A549 (cell line): ENCODE measurements around the gene SEC16A. TPM values are rescaled to one million over a fixed set of nuclear protein-coding genes. Genes with fewer than 3 reads are reported as not detected.
A peak's percentile ranks its signal among the peaks of the same experiment; 100 is the strongest.

ENCODE experiments used
- ATAC-seq, 2 experiments: fragments of 200-7000 bp in 1 of 2; fragments of >200 bp in 1 of 2; cut with Nextera tagmentation in 1 of 2; cut with Tn5 transposase in 1 of 2; 3 replicates each; pipeline versions ENCODE4 v1.8.0 to v1.9.1; 2018 to 2020; ENCODE audit warnings: mild to moderate bottlenecking in 1 of 2, moderate library complexity in 1 of 2
- CTCF ChIA-PET: fragments of 300-600 bp; sonication (Branson Sonifier 250); formaldehyde crosslinking; extraction: SDS; loops from one replicate; lab custom pipeline; 2021; ENCODE audit warnings: antibody characterized with exemption, inconsistent platforms; lab: Yijun Ruan, JAX
- POLR2A ChIA-PET: fragments of 350-600 bp; formaldehyde crosslinking; extraction: SDS; loops from one replicate; lab custom pipeline; 2021; ENCODE audit warnings: antibody characterized with exemption, inconsistent platforms; lab: Yijun Ruan, JAX
- DNase-seq, 2 experiments: peaks; one replicate each; pipeline versions ENCODE4 v3.0.0 to v3.0.0-alpha.2; 2011 to 2016; ENCODE audit warnings: low read depth in 1 of 2, low spot score in 1 of 2
- FAIRE-seq: peaks from 2 replicates; lab custom pipeline; 2011; peaks lifted over from hg19 to GRCh38; lab: Jason Lieb, UNC
- H3K27ac ChIP-seq, 2 experiments: fragments of >200 bp; sonication (Bioruptor Twin); formaldehyde crosslinking; 3 replicates each; pipeline ENCODE4 v1.5.1; 2016 to 2017
- H3K4me1 ChIP-seq: fragments of >200 bp; sonication (Bioruptor Twin); formaldehyde crosslinking; 3 replicates; pipeline ENCODE4 v1.6.1; 2016
- H3K4me2 ChIP-seq: fragments of >200 bp; sonication (Bioruptor Twin); formaldehyde crosslinking; 3 replicates; pipeline ENCODE4 v1.6.1; 2016
- H3K4me3 ChIP-seq: fragments of >200 bp; sonication (Bioruptor Twin); formaldehyde crosslinking; 3 replicates; pipeline ENCODE4 v1.5.1; 2016
- H3K9me3 ChIP-seq: fragments of >200 bp; sonication (Bioruptor Twin); formaldehyde crosslinking; 3 replicates; pipeline ENCODE4 v1.6.1; 2016
- CBX2 ChIP-seq: fragments of 200-600 bp; sonication (generic); IDR thresholded peaks from 2 replicates; pipeline ENCODE4 v1.6.1; 2016; ENCODE audit warnings: low read depth, mild to moderate bottlenecking, borderline replicate concordance
- CBX8 ChIP-seq: fragments of 200-600 bp; sonication (generic); IDR thresholded peaks from 2 replicates; pipeline ENCODE4 v1.6.1; 2016
- CEBPB ChIP-seq, 2 experiments: fragments of >200 bp in 1 of 2; sonication (Bioruptor Twin) in 1 of 2; formaldehyde crosslinking in 1 of 2; IDR thresholded peaks; 2 replicates each; pipeline ENCODE4 v1.6.1; 2012 to 2016
- EHF ChIP-seq: fragments of 250-450 bp; sonication (Bioruptor Pico); IDR thresholded peaks from 2 replicates; pipeline ENCODE4 v1.5.0; 2020; ENCODE audit warnings: mild to moderate bottlenecking
- EP300 ChIP-seq, 2 experiments: fragments of >200 bp; sonication (Bioruptor Twin); formaldehyde crosslinking; IDR thresholded peaks; 2 replicates in 1 of 2; 3 replicates in 1 of 2; pipeline ENCODE4 v1.6.1; 2016 to 2017
- FOXS1 ChIP-seq: fragments of 250-450 bp; sonication (Bioruptor Pico); IDR thresholded peaks from 2 replicates; pipeline ENCODE4 v1.5.0; 2020; ENCODE audit warnings: mild to moderate bottlenecking, moderate library complexity
- HDAC2 ChIP-seq: fragments of 200-600 bp; sonication (generic); IDR thresholded peaks from 2 replicates; pipeline ENCODE4 v1.6.1; 2016
- HOXB5 ChIP-seq: fragments of 250-450 bp; sonication (Bioruptor Pico); IDR thresholded peaks from 2 replicates; pipeline ENCODE4 v1.5.0; 2020; ENCODE audit warnings: mild to moderate bottlenecking, moderate library complexity
- MAFK ChIP-seq: fragments of 450-650 bp; IDR thresholded peaks from 2 replicates; pipeline ENCODE4 v1.6.1; 2014; ENCODE audit not compliant: partially characterized antibody
- NFE2L2 ChIP-seq: fragments of 150-350 bp; conservative IDR thresholded peaks from 2 replicates; pipeline ENCODE4 v1.6.1; 2014; ENCODE audit warnings: low read length
- NR3C1 ChIP-seq: fragments of >200 bp; sonication (Bioruptor Twin); formaldehyde crosslinking; IDR thresholded peaks from 3 replicates; pipeline ENCODE4 v1.6.1; 2017
- POLR2A ChIP-seq: IDR thresholded peaks from 2 replicates; pipeline ENCODE4 v1.6.1; 2012; ENCODE audit warnings: mild to moderate bottlenecking, low read length
- RCOR1 ChIP-seq: fragments of 150-350 bp; IDR thresholded peaks from 2 replicates; pipeline ENCODE4 v1.6.1; 2014; ENCODE audit warnings: antibody characterized with exemption, low read length, low read depth
- RNF2 ChIP-seq: fragments of 200-600 bp; sonication (generic); IDR thresholded peaks from 2 replicates; pipeline ENCODE4 v1.6.1; 2016; ENCODE audit warnings: low read depth, mild to moderate bottlenecking, antibody characterized with exemption, moderate library complexity, borderline replicate concordance
- SMC3 ChIP-seq: fragments of >200 bp; sonication (Bioruptor Twin); formaldehyde crosslinking; IDR thresholded peaks from 3 replicates; pipeline ENCODE4 v1.6.1; 2018; ENCODE audit warnings: inconsistent platforms
- TP53 ChIP-seq: fragments of 250-450 bp; sonication (Bioruptor Pico); IDR thresholded peaks from 2 replicates; pipeline ENCODE4 v1.5.0; 2021; ENCODE audit warnings: mild to moderate bottlenecking, moderate library complexity
- WGBS: methylation state at CpG from one replicate; pipeline ENCODE4 v1.1.6; 2017; ENCODE audit errors: missing lambda C conversion rate; 5-methylcytosine and 5-hydroxymethylcytosine counted together
- polyA plus RNA-seq, 4 experiments: library from polyadenylated mRNA; depleted of rRNA in 3 of 4; stranded (reverse); fragments of >200 nt; fragmentation: RNase III in 1 of 4; extraction: RNeasy Plus Mini Kit Qiagen cat#74134 plus additional on column Dnase treatment in 1 of 4; gene quantifications; 2 replicates in 3 of 4; 3 replicates in 1 of 4; pipeline ENCODE4 v1.2.3, GENCODE V29; 2011 to 2017
- TF ChIP-seq, protein P1 (sequence below): fragments of 250-450 bp; sonication (Bioruptor Pico); IDR thresholded peaks from 2 replicates; pipeline ENCODE4 v1.5.0; 2020; ENCODE audit warnings: low read depth, mild to moderate bottlenecking, moderate library complexity
- TF ChIP-seq, protein P2 (sequence below): fragments of 150-350 bp; IDR thresholded peaks from 2 replicates; pipeline ENCODE4 v1.6.1; 2014; ENCODE audit warnings: low read depth, mild to moderate bottlenecking, low read length

Gene SEC16A
- polyA plus RNA-seq, 2 of the 4 experiments (the other 2 are of a cell fraction) = 24.2 to 38.0 TPM

DNA sequence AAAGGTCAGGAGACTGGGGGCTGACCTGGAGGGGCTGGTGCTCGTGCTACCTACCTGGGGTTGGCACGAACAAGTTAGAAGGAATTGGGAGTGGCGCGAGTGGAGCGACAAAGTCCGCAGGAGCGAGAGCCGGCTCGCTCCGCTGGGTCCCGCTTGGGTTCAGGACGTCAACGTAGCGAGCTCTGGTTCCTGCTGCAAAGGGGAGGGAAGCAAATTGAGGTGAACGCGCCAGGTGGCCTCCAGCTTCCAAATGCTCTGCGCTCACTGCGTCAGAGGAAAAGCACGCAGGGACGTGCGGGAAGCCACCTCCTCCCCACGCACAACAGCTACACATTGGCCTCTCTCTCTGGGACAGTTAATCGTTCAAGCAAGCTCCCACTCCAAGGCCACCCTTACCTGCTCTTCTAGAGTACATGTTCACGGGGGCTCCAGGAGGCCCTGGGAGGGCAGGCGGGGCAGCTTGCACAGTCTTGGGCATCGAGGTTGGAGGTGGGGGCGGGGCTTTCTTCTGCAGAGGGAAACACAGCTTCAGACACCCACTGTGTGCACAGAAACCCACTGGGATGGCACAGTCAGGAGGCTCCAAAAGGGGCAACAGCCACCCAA lies 35.6 kb downstream of the SEC16A start:
- POLR2A ChIA-PET = no interaction called here
- no peak overlapping the region for H3K4me3 ChIP-seq
- no peak overlapping the region for H3K27ac ChIP-seq
- H3K9me3 ChIP-seq = no peaks in the 10 kb centered on the region
- no peak overlapping the region for H3K4me2 ChIP-seq
- no peak for TF ChIP-seq CBX8
- TF ChIP-seq HOXB5 (CRISPR knock-in tag) = no peak
- no peak for TF ChIP-seq MAFK
- TF ChIP-seq TP53 (CRISPR knock-in tag) = no peak
- TF ChIP-seq, protein P1, sequence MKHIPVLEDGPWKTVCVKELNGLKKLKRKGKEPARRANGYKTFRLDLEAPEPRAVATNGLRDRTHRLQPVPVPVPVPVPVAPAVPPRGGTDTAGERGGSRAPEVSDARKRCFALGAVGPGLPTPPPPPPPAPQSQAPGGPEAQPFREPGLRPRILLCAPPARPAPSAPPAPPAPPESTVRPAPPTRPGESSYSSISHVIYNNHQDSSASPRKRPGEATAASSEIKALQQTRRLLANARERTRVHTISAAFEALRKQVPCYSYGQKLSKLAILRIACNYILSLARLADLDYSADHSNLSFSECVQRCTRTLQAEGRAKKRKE (CRISPR knock-in tag) = no peak
- no peak for TF ChIP-seq RNF2
- CTCF ChIA-PET = interaction anchor here (0.9 to 1.5 kb wide), 5 partner anchors 12 to 225 kb away, joined by 3 to 4 read pairs (median 3); no protein-coding TSS in a partner anchor
- ATAC-seq (no peak), FAIRE-seq (no peak), DNase-seq (no peak)
- no peaks in the 10 kb centered on the region for H3K4me1 ChIP-seq
- 96% methylated on average over 27 of the region's 27 CpGs for WGBS

DNA sequence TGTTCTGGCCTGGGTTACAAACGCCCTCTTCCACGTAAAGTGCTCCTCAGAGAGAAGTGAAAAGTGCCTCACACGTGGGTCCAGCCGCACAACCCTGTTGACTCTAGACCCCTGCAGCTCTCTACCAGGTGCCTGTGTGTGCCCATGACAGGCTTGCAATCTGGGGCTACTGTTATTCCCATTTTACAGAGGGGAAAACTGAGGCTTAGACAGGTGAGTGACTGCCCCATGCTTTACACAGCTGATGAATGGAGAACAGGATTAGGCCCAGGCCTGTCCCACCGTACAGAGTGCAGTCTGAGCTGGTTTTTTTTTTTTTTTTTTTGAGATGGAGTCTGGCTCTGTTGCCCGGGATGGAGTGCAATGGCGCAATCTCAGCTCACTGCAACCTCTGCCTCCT lies 37.0 kb downstream of the SEC16A start:
- POLR2A ChIA-PET = no interaction called here
- no peaks in the 10 kb centered on the region for H3K9me3 ChIP-seq
- DNase-seq (no peak), ATAC-seq (no peak), FAIRE-seq (no peak)
- CTCF ChIA-PET = interaction anchor here (0.6 to 1.5 kb wide), 9 partner anchors 11 to 179 kb away, joined by 3 to 7 read pairs (median 3); no protein-coding TSS in a partner anchor
- no peak overlapping the region for H3K4me3 ChIP-seq
- no peaks in the 10 kb centered on the region for H3K4me1 ChIP-seq
- no peak overlapping the region for H3K4me2 ChIP-seq
- 90% methylated on average over 7 of the region's 7 CpGs for WGBS
- TF ChIP-seq POLR2A = no peak
- TF ChIP-seq NR3C1 = no peak
- no peak for TF ChIP-seq EHF (CRISPR knock-in tag)
- TF ChIP-seq RCOR1 = no peak
- peak in 1 of 2 experiments; percentile 41; a peak in 1 of 4 replicates for TF ChIP-seq CEBPB (IDR thresholded peaks at IDR 0.05)
- TF ChIP-seq CBX2 = no peak
- no peak for TF ChIP-seq FOXS1 (CRISPR knock-in tag)
- no peak for TF ChIP-seq NFE2L2
- no peak overlapping the region for H3K27ac ChIP-seq

DNA sequence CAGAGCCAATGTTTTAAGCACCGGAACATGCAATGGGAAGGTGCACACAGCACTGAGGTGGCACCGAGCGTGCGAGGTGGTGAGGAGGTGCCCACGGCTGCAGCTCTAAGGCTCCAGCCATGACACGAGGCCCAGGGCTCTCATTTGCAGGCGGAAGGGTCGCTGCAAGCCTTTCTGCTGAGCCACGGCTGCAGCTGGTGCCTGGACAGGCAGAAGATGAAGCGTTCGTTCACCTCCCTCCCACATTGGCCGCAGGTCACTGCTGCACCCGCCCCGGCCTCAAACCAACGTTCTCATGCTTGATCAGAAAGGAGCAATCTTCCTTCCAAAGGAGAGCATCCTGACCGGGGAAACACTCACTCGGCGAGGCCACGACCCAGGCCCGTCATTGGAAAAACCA lies 38.7 kb downstream of the SEC16A start:
- ATAC-seq (no peak), FAIRE-seq (no peak), DNase-seq (no peak)
- 89% methylated on average over 20 of the region's 20 CpGs for WGBS
- ChIA-PET POLR2A (no interaction called here), CTCF (interaction anchor here (0.6 to 2.0 kb wide), 3 partner anchors 8 to 31 kb away, joined by 3 to 5 read pairs (median 3); no protein-coding TSS in a partner anchor)
- H3K4me3 ChIP-seq = no peak overlapping the region
- TF ChIP-seq CEBPB (IDR thresholded peaks at IDR 0.05) = no peak
- no peak for TF ChIP-seq POLR2A
- TF ChIP-seq SMC3 = no peak
- TF ChIP-seq HDAC2 = no peak
- no peak for TF ChIP-seq EP300 (IDR thresholded peaks at IDR 0.05)
- no peak for TF ChIP-seq TP53 (CRISPR knock-in tag)
- no peak for TF ChIP-seq MAFK
- no peaks in the 10 kb centered on the region for H3K9me3 ChIP-seq
- H3K27ac ChIP-seq = no peak overlapping the region
- H3K4me2 ChIP-seq = no peak overlapping the region
- H3K4me1 ChIP-seq = peaks cover 4% of the 10 kb centered on the region; the same call in 1 of the 3 replicates

DNA sequence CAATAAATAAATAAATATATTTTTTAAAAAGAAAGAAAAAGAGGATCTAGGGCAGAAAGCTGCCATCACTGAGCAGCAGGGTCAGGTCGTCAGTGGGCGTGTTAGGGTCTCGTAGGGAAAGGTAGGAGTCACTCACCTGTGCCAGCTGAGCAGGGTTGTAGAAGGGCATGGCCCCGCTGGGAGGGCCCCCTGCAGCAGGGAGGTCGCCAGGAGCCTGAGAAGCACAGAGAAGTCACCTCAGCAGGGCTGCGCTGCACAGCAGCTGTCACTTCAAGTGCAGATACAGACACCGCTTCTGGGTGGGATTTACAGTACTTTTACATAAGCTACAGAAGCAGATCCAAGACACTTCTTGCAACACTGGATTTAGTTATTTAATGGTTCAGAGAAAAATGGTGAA lies 39.2 kb downstream of the SEC16A start:
- H3K4me2 ChIP-seq = no peak overlapping the region
- H3K4me1 ChIP-seq = peaks cover 4% of the 10 kb centered on the region; the same call in 1 of the 3 replicates
- CTCF ChIA-PET = interaction anchor here (0.6 to 2.0 kb wide), 8 partner anchors 9 to 188 kb away, joined by 3 to 6 read pairs (median 3); no protein-coding TSS in a partner anchor
- no peaks in the 10 kb centered on the region for H3K9me3 ChIP-seq
- no peak for FAIRE-seq
- no peak overlapping the region for H3K27ac ChIP-seq
- DNase-seq = no peak
- no peak overlapping the region for H3K4me3 ChIP-seq
- ATAC-seq = no peak
- 96% methylated on average over 7 of the region's 7 CpGs for WGBS
- TF ChIP-seq, protein P2, sequence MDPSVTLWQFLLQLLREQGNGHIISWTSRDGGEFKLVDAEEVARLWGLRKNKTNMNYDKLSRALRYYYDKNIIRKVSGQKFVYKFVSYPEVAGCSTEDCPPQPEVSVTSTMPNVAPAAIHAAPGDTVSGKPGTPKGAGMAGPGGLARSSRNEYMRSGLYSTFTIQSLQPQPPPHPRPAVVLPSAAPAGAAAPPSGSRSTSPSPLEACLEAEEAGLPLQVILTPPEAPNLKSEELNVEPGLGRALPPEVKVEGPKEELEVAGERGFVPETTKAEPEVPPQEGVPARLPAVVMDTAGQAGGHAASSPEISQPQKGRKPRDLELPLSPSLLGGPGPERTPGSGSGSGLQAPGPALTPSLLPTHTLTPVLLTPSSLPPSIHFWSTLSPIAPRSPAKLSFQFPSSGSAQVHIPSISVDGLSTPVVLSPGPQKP = no peak
- POLR2A ChIA-PET = no interaction called here
